Glomerular visceral epithelial cell (primary cell): ENCODE results near the gene SPEF1.
A peak's percentile ranks its signal among the peaks of the same experiment; 100 is the strongest.
"Not testable (repeated sequence)": the region's sequence is repeated elsewhere in the genome, so short reads cannot be mapped to it uniquely, and the experiment has no call there.

ENCODE experiments used
- DNase-seq: peaks from one replicate; pipeline ENCODE4 v3.0.0-alpha.2; 2016; ENCODE audit errors: extremely low spot score

Gene SPEF1

GRCh38 chr20:3781153-3781910, at the start of gene SPEF1:
SPEF1 (minus strand) TSS chr20:3781448; CDS start chr20:3781287, 161 bp downstream.
- DNase-seq, result peak; percentile 94

DNA sequence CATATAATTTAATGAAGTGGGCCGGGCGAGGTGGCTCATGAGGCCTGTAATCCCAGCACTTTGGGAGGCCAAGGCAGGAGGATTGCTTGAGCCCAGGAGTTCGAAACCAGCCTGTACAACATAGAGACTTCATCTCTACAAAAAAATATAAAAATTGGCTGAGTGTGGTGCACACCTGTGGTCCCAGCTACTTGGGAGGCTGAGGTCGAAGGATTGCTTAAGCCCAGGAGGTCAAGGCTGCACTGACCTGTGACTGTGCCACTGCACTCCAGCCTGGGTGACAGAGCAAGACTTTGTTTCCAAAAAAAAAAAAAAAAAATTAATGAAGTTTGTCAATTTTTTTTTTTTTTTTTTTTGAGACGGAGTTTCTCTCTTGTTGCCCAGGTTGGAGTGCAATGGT, 48.6 kb upstream of the SPEF1 start:
- DNase-seq, result not testable (repeated sequence)

DNA sequence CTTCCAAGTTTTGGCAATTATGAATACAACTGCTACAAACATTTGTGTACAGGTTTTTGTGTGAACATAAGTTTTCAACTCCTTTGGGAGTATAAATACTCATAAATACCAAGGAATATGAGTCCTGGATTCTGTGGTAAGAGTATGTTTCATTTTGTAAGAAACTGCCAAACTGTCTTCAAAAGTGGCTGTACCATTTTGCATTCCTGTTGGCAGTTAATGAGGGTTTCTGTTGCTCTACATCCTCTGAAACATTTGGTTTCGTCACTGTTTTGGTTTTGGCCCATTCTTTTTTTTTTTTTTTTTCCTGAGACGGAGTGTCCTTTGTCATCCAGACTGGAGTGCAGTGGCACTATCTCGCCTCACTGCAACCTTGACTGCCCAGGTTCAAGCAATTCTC, 47.5 kb upstream of the SPEF1 start:
- no peak for DNase-seq

DNA sequence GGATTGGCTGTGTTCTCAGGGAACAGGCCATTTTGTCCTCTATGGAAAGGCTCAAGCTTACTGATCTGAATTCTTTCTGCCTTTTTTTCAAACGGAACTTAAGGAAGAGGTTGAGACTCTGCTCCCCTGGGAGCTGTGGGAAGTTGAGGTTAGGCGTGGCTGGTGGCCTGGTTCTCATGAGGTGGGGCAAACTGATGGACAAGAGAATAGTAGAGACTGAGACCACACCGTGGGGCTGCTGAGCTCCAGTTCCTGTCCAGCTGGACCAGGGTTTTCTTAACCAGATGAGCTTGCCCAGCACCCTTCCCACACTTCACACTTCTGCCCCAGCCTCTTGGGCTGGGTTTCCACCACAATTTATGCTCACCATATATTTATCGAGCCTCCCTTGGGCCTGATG, 45.2 kb upstream of the SPEF1 start:
- no peak for DNase-seq

GRCh38 chr20:3825526-3825925, 44.3 kb upstream of the SPEF1 start:
- no peak for DNase-seq

DNA sequence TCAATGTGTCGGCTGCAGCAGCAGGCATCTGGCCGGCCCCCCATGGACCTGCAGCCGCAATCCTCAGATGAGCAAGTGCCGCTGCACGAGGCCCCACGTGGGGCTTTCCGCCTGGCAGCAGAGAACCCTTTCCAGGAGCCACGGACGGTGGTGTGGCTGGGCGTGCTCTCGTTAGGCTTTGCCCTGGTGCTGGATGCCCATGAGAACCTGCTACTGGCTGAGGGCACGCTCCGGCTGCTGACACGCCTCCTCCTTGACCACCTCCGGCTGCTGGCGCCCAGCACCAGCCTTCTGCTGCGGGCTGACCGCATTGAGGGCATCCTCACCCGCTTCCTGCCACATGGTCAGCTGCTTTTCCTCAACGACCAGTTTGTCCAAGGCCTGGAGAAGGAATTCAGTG, 42.6 kb upstream of the SPEF1 start:
- DNase-seq, result no peak

- DNase-seq, result no peak
Measured at GRCh38 chr20:3821996-3822395, 40.7 kb upstream of the SPEF1 start.

DNA sequence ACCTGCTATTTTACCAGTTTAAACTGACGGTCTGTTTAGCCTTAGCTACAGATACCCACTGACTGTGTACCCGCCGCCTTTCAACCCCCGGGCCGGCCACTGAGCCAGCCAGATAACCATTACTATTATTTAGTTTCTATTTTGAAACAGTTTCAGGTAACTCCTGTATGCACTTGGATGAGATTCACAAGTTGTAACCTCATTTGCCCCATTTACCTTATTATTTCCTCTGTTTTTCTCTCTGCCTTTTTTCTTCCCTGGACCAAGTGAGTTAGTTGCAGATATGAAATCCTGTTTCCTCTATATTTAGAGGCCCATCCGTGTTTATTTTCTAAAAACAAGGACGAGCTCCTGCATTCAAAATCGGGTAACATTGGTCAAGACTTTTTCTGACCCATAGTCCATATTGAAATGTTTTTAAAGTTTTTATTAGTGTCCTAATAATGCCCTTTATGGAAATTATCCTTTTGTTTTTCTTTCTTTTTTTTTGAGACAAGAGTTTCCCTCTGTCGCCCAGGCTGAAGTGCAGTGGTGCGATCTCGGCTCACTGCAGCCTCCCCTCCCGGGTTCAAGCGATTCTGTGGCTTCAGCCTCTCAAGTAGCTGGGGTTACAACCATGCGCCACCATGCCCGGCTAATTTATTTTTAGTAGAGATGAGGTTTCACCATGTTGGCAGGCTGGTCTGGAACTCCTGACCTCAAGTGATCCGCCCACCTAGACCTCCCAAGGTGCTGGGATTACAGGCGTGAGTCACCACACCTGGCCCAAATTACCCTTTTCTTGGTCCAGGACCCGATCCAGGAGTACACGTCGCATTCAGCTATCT, 39.9 kb upstream of the SPEF1 start:
- DNase-seq, result no peak

DNA sequence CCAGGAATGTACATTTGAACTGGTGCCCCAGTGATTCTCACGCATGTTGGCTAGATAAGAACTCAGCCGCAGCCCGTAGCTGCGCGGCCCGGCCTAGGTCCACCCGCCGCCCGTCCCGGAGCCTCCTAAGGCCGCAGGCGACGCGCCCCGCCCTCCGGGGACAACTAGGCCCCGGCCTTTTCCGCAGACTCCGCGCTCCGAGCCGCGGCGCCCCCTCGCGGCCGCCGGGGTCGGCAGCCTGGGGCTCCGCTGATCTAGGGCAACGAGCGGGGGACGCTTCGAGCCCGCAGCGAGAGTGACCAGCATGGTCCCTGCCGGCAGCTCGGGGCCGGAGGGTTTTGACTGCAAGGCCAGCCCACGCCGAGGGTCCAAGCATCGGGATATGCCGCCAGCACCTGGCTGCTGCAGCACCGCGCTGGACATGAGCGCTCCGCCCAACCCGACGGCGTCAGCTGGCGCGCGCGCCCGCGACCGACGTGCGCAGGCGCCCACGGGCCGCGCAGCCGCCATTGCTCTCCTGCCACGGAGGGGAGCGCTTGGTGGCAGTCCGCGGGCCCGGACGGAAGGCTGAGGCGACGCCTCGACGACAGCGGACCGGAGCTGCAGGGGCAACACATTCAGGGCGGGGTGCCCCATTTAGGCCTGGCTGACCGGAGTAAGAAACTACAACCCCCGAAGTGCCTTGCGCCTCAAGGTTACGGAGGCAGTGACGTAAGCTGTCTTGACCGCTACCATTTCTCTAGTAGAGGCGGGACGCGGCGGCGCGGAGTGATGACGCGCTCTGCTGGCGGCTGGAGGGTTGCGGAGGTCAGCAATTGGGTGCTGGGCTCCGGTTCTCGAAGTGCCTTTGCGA, 39.0 kb upstream of the SPEF1 start, which contains the start of gene AP5S1:
Gene AP5S1, plus strand, starts transcription at position 500 of the 853 bp plus-strand sequence. CDS start 1,571 bp downstream, outside the sequence.
- DNase-seq, result peak; percentile 96

GRCh38 chr20:3819411-3820047, 38.3 kb upstream of the SPEF1 start:
- DNase-seq, result no peak

GRCh38 chr20:3818155-3819151, 37.2 kb upstream of the SPEF1 start:
- peak; percentile 88 for DNase-seq

GRCh38 chr20:3815703-3816315, 34.6 kb upstream of the SPEF1 start:
- no peak for DNase-seq

DNA sequence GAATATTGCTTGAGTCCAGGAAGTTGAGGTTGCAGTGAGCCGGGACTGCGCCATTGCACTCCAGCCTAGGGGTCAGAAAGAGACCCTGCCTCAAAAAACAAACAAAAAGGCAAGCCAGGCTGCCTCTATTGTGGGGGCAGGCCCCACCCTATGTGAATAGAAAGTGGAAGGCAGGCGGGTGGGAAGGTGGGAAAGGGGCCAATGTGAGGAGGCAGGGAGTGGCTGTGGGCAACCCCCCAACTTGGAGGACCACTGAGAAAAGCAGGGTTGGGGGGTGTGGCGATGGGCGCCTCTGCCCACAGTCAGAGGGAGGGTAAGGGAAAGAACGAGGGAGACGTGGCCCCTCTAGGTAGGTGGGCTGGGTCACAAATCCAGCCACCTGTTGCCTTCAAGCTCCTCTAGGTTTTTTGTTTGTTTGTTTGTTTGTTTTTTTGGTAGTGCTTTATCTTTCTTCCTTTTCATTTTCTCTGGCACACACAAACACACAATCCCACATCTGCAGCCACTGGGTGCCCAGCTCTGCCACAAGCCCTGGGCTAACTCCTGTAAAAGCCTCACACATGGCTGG, 33.8 kb upstream of the SPEF1 start:
- DNase-seq, result no peak

DNA sequence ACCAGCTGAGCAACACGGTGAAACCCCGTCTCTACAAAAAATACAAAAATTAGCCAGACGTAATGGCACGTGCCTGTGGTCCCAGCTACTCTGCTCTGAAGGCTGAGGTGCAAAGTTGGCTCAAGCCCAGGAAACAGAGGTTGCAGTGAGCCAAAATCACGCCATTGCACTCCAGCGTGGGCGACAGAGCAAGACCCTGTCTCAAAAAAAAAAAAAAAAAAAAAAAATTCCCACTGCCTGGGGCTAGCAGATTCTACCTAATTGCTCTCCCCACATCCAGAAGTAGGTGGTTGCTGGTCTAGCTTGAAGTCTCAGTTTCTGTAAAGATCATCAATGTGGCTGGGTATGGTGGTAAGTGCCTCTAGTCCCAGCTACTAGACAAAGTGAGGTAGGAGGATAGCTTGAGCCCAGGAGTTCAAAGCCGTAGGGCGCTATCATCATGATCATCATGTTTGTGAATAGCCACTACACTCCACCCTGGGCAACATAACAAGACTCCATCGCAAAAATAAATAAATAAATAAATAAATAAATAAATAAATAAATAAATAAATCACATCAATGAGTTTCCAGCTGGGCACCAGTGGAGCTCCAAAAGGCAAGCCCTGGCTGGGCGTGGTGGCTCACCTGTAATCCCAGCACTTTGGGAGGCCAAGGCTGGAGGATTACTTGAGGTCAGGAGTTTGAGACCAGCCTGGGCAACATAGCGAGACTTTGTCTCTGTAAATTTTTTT, 32.8 kb upstream of the SPEF1 start:
- DNase-seq, result no peak

DNA sequence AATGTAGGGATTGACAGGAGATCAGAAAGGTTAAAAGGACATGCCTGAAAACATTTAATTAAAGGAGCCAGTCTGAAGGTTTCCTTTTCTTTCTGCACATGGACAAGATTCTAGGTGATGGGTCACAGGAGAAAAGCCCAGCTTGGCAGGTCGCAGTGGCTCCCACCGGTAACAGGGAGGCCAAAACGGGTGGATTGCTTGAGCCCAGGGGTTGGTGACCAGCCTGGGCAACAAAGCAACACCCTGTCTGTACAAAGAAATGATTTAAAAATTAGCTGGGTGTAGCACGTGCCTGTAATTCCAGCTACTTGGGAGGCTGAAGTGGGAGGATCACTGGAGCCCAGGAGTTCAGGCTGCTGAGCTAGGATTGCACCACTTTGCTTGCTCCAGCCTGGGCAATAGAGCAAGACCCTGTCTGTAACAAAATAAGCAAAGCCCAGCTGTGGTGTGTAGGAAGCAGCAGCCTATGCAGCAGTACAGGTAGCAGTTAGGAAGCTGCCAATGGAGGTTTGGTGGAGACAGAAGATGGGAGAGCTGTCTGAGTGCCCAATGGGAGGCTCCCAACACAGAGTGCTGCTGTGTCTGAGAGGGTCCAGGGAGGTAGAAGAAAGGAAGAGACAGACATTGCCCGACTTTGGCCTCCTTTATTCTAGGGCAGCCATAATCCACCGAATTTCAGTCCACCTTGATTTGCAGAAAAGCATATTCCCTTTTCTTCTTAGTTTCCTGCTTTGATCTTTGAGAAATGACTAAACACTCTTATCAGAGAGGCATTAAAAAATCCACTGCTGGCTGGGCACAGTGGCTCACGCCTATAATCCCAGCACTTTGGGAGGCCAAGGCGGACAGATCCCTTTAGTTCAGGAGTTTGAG, 32.0 kb upstream of the SPEF1 start:
- DNase-seq, result no peak

GRCh38 chr20:3812259-3812681, 31.0 kb upstream of the SPEF1 start:
- no peak for DNase-seq

DNA sequence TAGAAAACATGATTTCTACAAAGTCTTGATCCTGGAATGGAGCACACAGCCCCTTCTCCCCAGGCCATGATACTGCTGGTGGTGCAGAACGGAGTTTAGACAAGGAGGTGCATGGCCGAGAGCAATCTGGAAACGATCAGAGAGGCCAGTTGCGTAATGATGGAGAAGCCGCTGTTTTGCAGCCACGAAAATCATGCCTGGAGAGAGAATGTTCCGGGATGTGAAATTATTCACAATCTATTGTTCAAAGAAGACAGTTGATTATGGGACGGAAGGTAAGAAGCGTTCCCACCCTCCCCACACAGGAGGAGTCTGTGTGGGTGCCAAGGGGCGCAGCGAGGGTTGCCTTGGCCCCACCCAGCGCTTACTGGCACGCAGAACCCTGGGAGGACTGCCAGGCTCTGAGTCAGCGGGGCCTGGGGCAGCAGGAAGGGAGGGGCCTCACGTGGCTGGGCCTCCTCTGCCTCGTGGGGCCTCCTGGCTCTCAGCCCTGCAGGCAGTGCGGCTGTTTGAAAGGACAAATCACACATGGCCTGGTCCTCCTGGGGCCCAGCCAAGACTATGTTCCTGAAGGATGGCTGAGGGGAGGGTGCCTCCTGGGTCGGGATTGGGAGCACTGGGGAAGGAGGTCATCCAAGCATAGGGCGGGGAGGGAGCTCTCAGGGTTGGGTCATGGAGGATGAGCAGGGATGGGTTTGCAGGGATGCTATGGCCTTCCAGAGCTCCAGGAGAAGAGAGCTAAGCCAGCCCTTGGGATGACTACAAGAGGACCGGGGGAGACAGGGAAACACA, 30.4 kb upstream of the SPEF1 start:
- DNase-seq, result peak; percentile 100
